ENCODE results near the gene ATP1B1.

Gene ATP1B1

DNA sequence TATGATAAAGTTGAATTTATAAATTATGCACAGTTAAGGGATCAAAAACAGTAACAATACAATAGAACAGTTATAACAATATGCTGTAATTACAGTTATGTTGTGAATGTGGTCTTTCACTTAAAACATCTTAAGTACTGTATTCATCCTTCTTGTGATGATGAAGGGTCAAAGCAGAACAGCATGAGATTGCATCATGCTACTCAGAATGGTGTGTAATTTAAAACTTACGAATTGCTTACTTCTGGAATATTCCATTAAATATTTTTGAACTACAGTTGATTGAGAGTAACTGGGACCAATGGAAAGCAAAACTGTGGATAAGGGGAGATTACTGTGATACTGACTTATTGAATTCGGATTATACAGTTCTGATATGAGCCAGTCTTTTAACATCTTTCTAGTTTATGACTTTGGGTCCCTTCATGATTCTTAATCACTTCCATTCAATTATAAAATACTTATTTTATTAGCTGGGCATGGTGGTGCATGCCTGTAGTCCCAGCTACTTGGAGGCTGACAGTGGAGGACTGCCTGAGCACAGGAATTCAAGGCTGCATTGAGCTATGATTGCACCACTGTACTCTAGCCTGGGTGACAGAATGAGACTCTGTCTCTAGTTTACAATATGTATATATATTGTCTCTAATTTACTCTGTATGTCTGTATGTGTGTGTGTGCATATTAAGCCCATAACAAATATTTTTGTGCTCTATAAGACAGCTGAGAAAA is 43.2 kb downstream of the ATP1B1 start:
- TF ChIP-seq, protein P1, sequence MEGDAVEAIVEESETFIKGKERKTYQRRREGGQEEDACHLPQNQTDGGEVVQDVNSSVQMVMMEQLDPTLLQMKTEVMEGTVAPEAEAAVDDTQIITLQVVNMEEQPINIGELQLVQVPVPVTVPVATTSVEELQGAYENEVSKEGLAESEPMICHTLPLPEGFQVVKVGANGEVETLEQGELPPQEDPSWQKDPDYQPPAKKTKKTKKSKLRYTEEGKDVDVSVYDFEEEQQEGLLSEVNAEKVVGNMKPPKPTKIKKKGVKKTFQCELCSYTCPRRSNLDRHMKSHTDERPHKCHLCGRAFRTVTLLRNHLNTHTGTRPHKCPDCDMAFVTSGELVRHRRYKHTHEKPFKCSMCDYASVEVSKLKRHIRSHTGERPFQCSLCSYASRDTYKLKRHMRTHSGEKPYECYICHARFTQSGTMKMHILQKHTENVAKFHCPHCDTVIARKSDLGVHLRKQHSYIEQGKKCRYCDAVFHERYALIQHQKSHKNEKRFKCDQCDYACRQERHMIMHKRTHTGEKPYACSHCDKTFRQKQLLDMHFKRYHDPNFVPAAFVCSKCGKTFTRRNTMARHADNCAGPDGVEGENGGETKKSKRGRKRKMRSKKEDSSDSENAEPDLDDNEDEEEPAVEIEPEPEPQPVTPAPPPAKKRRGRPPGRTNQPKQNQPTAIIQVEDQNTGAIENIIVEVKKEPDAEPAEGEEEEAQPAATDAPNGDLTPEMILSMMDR (IDR thresholded peaks at IDR 0.05; ENCODE audit: low read depth, low read length), result no peak
- Histone ChIP-seq H3K4me3 (ENCODE audit: low read depth, low read length) (no peak overlapping the region), H3K27me3 (no peaks in the 10 kb centered on the region), H3K36me3 (no peaks in the 10 kb centered on the region), H3K4me1 (no peaks in the 10 kb centered on the region), H3K9me3 (no peaks in the 10 kb centered on the region)
- no peak for DNase-seq

DNA sequence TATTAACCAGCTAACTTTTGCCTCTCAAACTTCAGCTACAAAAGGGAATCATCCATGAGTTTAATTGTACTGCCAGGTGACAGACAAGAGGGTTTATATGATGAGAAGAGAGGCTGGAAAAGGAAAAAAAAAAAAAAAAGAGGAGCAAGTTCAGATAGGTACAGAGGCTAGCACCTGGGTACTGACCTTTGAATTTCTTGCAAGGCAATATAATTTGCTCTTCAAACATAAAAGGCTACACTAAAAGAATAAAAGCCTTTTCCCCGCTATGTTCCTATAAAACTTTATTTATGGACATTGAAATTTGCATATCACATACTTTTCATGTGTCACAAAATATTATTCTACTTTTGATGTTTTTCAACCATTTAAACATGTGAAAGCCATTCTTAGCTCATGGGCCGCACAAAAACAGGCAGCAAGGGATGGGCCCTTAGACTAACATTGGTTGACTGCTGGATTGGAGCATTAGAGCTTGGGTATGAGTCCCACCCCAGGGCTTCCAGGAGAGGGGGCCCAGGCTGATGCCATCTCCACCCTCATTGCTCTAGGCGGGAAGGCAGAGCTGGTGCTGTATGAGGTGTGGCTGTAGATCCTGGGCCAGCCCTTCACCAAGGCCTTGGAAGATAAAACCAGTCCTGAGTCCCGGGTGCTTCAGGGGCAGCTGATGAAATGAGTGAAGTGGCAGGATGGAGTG is 44.3 kb downstream of the ATP1B1 start:
- no peaks in the 10 kb centered on the region; the same call in 1 of the 2 replicates for H3K4me1 ChIP-seq
- no peak for DNase-seq
- TF ChIP-seq, protein P1 (IDR thresholded peaks at IDR 0.05; ENCODE audit: low read depth, low read length), result no peak
- no peaks in the 10 kb centered on the region for H3K36me3 ChIP-seq
- no peaks in the 10 kb centered on the region for H3K9me3 ChIP-seq
- H3K4me3 ChIP-seq (ENCODE audit: low read depth, low read length), result no peak overlapping the region
- H3K27me3 ChIP-seq, result no peaks in the 10 kb centered on the region

DNA sequence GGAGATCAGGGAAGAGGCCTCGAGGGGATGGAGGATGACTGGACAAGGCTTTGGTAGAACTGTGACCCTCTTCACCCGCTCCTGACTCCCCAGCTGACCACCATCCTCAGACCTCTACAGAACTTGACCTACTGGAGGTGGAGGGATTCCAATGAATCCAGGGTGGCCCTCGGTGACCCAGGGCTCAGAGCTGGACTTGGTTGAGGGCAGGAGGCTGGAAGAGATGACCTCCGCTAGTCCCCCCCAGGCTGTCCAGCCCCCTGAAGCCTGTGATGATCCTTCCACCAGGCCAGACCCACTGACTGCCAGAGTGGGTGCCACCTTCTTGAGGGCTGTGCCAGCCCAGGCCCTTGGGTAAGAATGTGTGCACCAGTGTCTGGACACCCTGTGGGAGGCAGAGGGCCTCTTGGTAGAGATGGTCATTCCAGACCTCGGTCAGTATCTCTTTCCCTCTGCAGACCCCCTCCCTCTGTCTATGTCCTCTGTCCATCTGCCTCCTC is 44.9 kb downstream of the ATP1B1 start:
- TF ChIP-seq, protein P1 (IDR thresholded peaks at IDR 0.05; ENCODE audit: low read depth, low read length), result no peak
- no peak for DNase-seq

DNA sequence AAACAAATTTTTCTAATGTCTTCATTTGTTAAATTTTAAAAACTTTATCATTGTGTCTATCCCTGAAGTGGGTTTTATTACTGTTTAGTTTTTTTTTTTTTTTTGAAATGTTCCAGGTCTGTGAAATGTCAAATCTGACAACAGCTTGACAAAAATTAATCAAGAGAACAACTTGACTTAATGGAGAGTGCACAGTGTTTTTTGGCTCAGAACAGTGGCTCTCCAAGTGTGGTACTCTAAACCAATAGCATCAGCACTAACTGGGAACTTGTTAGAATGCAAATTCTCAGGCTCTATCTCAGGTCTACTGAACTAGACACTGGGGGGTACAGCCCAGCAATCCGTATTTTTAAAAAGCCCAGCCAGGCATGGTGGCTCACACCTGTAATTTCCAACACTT is 49.2 kb downstream of the ATP1B1 start:
- DNase-seq, result no peak
- no peaks in the 10 kb centered on the region for H3K36me3 ChIP-seq
- no peak overlapping the region for H3K4me3 ChIP-seq (ENCODE audit: low read depth, low read length)
- H3K9me3 ChIP-seq, result no peaks in the 10 kb centered on the region
- no peaks in the 10 kb centered on the region for H3K27me3 ChIP-seq
- no peaks in the 10 kb centered on the region; the same call in 1 of the 2 replicates for H3K4me1 ChIP-seq
- TF ChIP-seq, protein P1 (IDR thresholded peaks at IDR 0.05; ENCODE audit: low read depth, low read length), result no peak

More for the DNA sequence above, 44.9 kb downstream of the ATP1B1 start:
- H3K27me3 ChIP-seq, result no peaks in the 10 kb centered on the region
- no peaks in the 10 kb centered on the region for H3K9me3 ChIP-seq
- H3K4me1 ChIP-seq, result no peaks in the 10 kb centered on the region; the same call in 1 of the 2 replicates
- H3K36me3 ChIP-seq, result no peaks in the 10 kb centered on the region
- H3K4me3 ChIP-seq (ENCODE audit: low read depth, low read length), result no peak overlapping the region

DNA sequence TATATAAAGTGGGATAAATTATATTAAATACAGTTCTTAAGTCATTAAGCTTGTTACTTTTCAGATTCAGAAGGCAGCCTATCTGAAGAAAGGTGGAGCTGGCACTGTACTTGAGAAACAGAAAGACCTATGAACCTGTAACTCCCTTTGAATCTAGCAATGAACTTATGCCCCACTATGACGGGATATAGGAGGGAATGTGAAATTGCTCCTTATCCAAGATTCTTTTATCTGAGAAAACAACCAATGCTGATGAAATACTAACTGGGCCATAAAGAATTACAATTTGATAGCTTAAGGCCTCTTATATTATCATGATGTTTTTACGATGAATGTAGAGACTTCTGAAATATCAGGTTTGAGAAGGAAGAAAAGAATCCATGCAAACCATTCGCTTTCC is 50.1 kb downstream of the ATP1B1 start:
- Histone ChIP-seq H3K4me3 (ENCODE audit: low read depth, low read length) (no peak overlapping the region), H3K27me3 (no peaks in the 10 kb centered on the region), H3K36me3 (no peaks in the 10 kb centered on the region), H3K4me1 (peaks cover 4% of the 10 kb centered on the region), H3K9me3 (no peaks in the 10 kb centered on the region)
- TF ChIP-seq, protein P1 (IDR thresholded peaks at IDR 0.05; ENCODE audit: low read depth, low read length), result no peak
- no peak for DNase-seq

Measured in BE2C (cell line).